Astrocyte (in vitro differentiated cells and primary cell): ENCODE results near the gene PRKAG2. TPM values are rescaled to one million over a fixed set of nuclear protein-coding genes. Genes with fewer than 3 reads are reported as not detected.

Source experiments
- DNase-seq: peaks from one replicate; pipeline ENCODE4 v3.0.0-alpha.2; 2010; ENCODE audit warnings: low read depth
- FAIRE-seq: peaks from 2 replicates; lab custom pipeline; 2011; peaks lifted over from hg19 to GRCh38; lab: Jason Lieb, UNC
- H2AFZ ChIP-seq: 2 replicates; pipeline ENCODE4 v1.6.0; 2012; ENCODE audit warnings: low read depth, low read length, inconsistent platforms
- H3K27ac ChIP-seq: 2 replicates; pipeline ENCODE4 v1.5.1; 2011; ENCODE audit warnings: low read depth, low read length, inconsistent platforms
- H3K27me3 ChIP-seq: 2 replicates; pipeline ENCODE4 v1.6.0; 2011; ENCODE audit warnings: low read length, inconsistent platforms; ENCODE audit not compliant: insufficient read depth
- H3K36me3 ChIP-seq: 2 replicates; pipeline ENCODE4 v1.5.1; 2011; ENCODE audit warnings: low read length, inconsistent platforms; ENCODE audit not compliant: insufficient read depth
- H3K4me1 ChIP-seq: 2 replicates; pipeline ENCODE4 v1.5.1; 2011; ENCODE audit warnings: low read length, inconsistent platforms; ENCODE audit not compliant: insufficient read depth
- H3K4me2 ChIP-seq: 2 replicates; pipeline ENCODE4 v1.6.0; 2012; ENCODE audit warnings: low read length, inconsistent platforms
- H3K4me3 ChIP-seq: 2 replicates; pipeline ENCODE4 v1.5.1; 2011; ENCODE audit warnings: low read depth, mild to moderate bottlenecking, low read length, inconsistent platforms; ENCODE audit not compliant: insufficient read depth
- H3K79me2 ChIP-seq: 2 replicates; pipeline ENCODE4 v1.6.0; 2012; ENCODE audit warnings: mild to moderate bottlenecking, low read length, inconsistent platforms; ENCODE audit not compliant: insufficient read depth
- H3K9ac ChIP-seq: 2 replicates; pipeline ENCODE4 v1.6.0; 2012; ENCODE audit warnings: mild to moderate bottlenecking, low read length, inconsistent platforms
- H3K9me3 ChIP-seq: 2 replicates; pipeline ENCODE4 v1.5.1; 2012; ENCODE audit warnings: low read depth, mild to moderate bottlenecking, low read length, inconsistent platforms; ENCODE audit not compliant: insufficient read depth
- H4K20me1 ChIP-seq: 2 replicates; pipeline ENCODE4 v1.6.0; 2012; ENCODE audit warnings: low read length, inconsistent platforms; ENCODE audit not compliant: insufficient read depth
- H3K27ac Mint-ChIP-seq: one replicate; pipeline ENCODE4 v1.8.0; 2021; ENCODE audit warnings: mild to moderate bottlenecking, mixed read lengths; ENCODE audit not compliant: unreplicated experiment
- H3K27me3 Mint-ChIP-seq: one replicate; pipeline ENCODE4 v1.8.0; 2021; ENCODE audit warnings: low read depth, mixed read lengths; ENCODE audit not compliant: unreplicated experiment
- H3K36me3 Mint-ChIP-seq: one replicate; pipeline ENCODE4 v1.8.0; 2021; ENCODE audit warnings: low read depth, mixed read lengths; ENCODE audit not compliant: unreplicated experiment
- H3K4me1 Mint-ChIP-seq: one replicate; pipeline ENCODE4 v1.8.0; 2021; ENCODE audit warnings: low read depth, mixed read lengths; ENCODE audit not compliant: unreplicated experiment
- H3K4me3 Mint-ChIP-seq: one replicate; pipeline ENCODE4 v1.8.0; 2021; ENCODE audit warnings: mild to moderate bottlenecking, moderate library complexity, mixed read lengths; ENCODE audit not compliant: unreplicated experiment
- H3K9me3 Mint-ChIP-seq: one replicate; pipeline ENCODE4 v1.8.0; 2021; ENCODE audit warnings: mild to moderate bottlenecking, mixed read lengths; ENCODE audit not compliant: unreplicated experiment
- EZH2 ChIP-seq: IDR thresholded peaks from 2 replicates; pipeline ENCODE4 v1.6.1; 2012; ENCODE audit warnings: mild to moderate bottlenecking, low read length, inconsistent platforms; ENCODE audit not compliant: insufficient read depth
- total RNA-seq: library from RNA; stranded (reverse); gene quantifications from 2 replicates; pipeline ENCODE4 v1.2.1, GENCODE V29; 2021
- TF ChIP-seq, protein P1 (sequence below): IDR thresholded peaks from 2 replicates; pipeline ENCODE4 v1.5.1; 2011; ENCODE audit warnings: low read depth, mild to moderate bottlenecking, inconsistent platforms, low read length, moderate library complexity; ENCODE audit not compliant: insufficient read depth

PRKAG2 gene
- total RNA-seq, 1 donor from 2014 or later, result 40.7 TPM

DNA sequence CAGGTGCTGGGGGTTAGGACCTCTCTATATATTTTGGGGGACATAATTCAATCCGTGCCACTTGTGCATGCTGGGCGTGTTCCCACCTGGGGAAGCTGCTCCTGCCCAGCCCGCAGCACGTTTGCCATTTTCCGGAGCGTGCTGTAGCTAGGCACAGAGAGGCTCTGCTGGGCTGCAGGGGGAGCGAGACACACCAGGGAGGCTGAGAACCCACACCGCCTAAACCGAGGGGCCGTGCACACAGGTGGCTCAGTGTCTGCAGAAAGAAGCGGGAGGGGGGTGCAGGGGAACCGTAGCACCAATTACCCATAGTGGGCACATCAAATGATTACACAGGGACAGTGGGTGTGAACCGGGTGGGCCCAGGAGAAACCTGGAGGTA is 27.0 kb downstream of the PRKAG2 start:
- no peak overlapping the region for H3K27ac Mint-ChIP-seq
- H3K9me3 ChIP-seq, result no peaks in the 10 kb centered on the region
- no peak for TF ChIP-seq EZH2
- TF ChIP-seq, protein P1, sequence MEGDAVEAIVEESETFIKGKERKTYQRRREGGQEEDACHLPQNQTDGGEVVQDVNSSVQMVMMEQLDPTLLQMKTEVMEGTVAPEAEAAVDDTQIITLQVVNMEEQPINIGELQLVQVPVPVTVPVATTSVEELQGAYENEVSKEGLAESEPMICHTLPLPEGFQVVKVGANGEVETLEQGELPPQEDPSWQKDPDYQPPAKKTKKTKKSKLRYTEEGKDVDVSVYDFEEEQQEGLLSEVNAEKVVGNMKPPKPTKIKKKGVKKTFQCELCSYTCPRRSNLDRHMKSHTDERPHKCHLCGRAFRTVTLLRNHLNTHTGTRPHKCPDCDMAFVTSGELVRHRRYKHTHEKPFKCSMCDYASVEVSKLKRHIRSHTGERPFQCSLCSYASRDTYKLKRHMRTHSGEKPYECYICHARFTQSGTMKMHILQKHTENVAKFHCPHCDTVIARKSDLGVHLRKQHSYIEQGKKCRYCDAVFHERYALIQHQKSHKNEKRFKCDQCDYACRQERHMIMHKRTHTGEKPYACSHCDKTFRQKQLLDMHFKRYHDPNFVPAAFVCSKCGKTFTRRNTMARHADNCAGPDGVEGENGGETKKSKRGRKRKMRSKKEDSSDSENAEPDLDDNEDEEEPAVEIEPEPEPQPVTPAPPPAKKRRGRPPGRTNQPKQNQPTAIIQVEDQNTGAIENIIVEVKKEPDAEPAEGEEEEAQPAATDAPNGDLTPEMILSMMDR, result no peak
- H3K4me1 Mint-ChIP-seq, result no peaks in the 10 kb centered on the region
- no peaks in the 10 kb centered on the region for H3K36me3 ChIP-seq
- H3K27ac ChIP-seq, result no peak overlapping the region
- peaks cover 7% of the 10 kb centered on the region for H3K27me3 ChIP-seq
- no peaks in the 10 kb centered on the region for H3K79me2 ChIP-seq
- H3K4me3 ChIP-seq, result no peak overlapping the region
- no peak overlapping the region for H3K9ac ChIP-seq
- H2AFZ ChIP-seq, result no peak overlapping the region
- H3K9me3 Mint-ChIP-seq, result no peaks in the 10 kb centered on the region
- H4K20me1 ChIP-seq, result no peaks in the 10 kb centered on the region
- H3K4me3 Mint-ChIP-seq, result no peak overlapping the region
- no peak for FAIRE-seq
- DNase-seq, result no peak
- H3K4me2 ChIP-seq, result no peak overlapping the region
- H3K4me1 ChIP-seq, result peaks cover 7% of the 10 kb centered on the region
- H3K27me3 Mint-ChIP-seq, result peaks cover 37% of the 10 kb centered on the region
- H3K36me3 Mint-ChIP-seq, result no peaks in the 10 kb centered on the region

DNA sequence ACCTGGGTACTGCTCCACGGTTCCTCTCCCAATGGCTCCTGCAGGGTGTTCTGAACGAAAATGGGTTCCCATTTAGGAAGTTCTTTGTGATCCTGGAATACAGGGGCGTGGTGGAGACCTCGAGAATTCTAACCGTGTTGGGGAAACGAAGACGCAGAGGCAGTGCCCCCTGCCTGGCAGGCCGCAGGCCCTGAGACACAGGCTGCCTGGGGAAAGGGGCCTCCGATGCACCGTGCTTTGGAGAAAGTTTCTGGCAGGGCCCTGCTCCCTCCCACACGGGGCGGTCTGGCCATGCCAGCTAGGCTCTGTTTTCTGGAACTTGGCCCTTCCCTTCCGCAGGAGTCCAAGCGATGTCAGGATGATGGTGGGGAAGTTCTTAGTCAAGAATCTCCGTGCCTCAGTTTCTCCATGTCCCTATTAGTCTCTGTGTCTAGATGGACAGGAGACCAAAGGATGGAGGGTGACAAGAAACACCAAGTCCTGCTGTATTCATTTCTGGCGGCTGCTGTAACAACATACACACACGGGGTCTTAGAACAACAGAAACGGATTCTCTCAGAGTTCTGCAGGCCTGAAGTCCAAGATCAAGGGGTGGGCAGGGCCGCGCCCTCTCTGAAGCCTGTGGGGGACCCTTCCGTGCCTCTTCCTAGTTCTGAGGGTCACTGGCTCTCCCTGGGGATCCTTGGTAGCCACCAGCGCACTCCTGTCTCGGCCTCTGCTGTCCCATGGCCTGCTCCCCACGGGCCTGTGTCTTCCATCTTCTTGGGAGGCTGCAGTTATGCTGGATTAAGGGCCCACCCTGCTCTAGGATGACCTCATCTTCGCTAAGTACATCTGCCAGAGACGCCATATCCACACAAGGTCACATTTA is 27.7 kb downstream of the PRKAG2 start:
- TF ChIP-seq EZH2, result no peak
- TF ChIP-seq, protein P1, result no peak
- no peak overlapping the region for H3K4me2 ChIP-seq
- peaks cover 38% of the 10 kb centered on the region for H3K27me3 Mint-ChIP-seq
- DNase-seq (no peak), FAIRE-seq (no peak)
- no peak overlapping the region for H2AFZ ChIP-seq
- H3K27me3 ChIP-seq, result peaks cover 4% of the 10 kb centered on the region
- no peaks in the 10 kb centered on the region for H3K9me3 ChIP-seq
- H3K4me3 ChIP-seq, result no peak overlapping the region
- no peaks in the 10 kb centered on the region for H3K36me3 ChIP-seq
- H3K9me3 Mint-ChIP-seq, result no peaks in the 10 kb centered on the region
- H3K4me3 Mint-ChIP-seq, result no peak overlapping the region
- H3K27ac Mint-ChIP-seq, result no peak overlapping the region
- H3K4me1 Mint-ChIP-seq, result no peaks in the 10 kb centered on the region
- H3K4me1 ChIP-seq, result peaks cover 12% of the 10 kb centered on the region
- H3K9ac ChIP-seq, result no peak overlapping the region
- no peaks in the 10 kb centered on the region for H3K36me3 Mint-ChIP-seq
- no peaks in the 10 kb centered on the region for H3K79me2 ChIP-seq
- H4K20me1 ChIP-seq, result no peaks in the 10 kb centered on the region
- H3K27ac ChIP-seq, result no peak overlapping the region

DNA sequence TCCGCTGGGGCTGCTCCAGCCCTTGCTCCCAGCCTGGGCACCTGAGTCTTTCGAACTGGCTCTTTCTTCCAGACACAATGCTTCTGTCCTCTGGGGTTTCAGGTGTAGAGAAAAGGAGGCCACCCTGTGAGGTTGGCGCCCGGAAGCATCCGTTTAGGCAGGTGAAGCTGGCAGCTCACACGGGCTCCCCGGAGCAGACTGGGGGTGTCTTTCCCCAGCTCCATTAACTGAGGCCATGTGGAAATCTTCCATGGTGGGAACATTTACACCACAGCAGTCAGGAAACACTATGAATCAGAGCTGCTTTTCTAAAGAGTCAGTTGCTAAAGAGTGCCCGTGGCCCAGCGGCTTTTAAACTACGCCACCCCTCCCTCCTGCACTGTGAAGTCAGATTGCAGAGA is 29.2 kb downstream of the PRKAG2 start:
- H3K9me3 ChIP-seq, result no peaks in the 10 kb centered on the region
- no peak overlapping the region for H3K4me3 ChIP-seq
- H2AFZ ChIP-seq, result no peak overlapping the region
- peaks cover 19% of the 10 kb centered on the region for H3K4me1 ChIP-seq
- H4K20me1 ChIP-seq, result no peaks in the 10 kb centered on the region
- no peak for TF ChIP-seq EZH2
- TF ChIP-seq, protein P1, result no peak
- Mint-ChIP-seq H3K4me1 (no peaks in the 10 kb centered on the region), H3K27me3 (peaks cover 39% of the 10 kb centered on the region), H3K36me3 (no peaks in the 10 kb centered on the region), H3K4me3 (no peak overlapping the region), H3K27ac (no peak overlapping the region), H3K9me3 (no peaks in the 10 kb centered on the region)
- no peaks in the 10 kb centered on the region for H3K36me3 ChIP-seq
- no peak overlapping the region for H3K27ac ChIP-seq
- H3K79me2 ChIP-seq, result no peaks in the 10 kb centered on the region
- no peak overlapping the region for H3K4me2 ChIP-seq
- no peak for FAIRE-seq
- peak; percentile 9 for DNase-seq
- no peaks in the 10 kb centered on the region for H3K27me3 ChIP-seq
- H3K9ac ChIP-seq, result no peak overlapping the region
